Stimulated activated naive CD8-positive, alpha-beta T cell treated with anti-CD3 and anti-CD28 coated beads, Interleukin-15, amount 100 ng/mL, for 72 hours (primary cell): ENCODE results near the gene CMTM4.
"Not testable (repeated sequence)": the region's sequence is repeated elsewhere in the genome, so short reads cannot be mapped to it uniquely, and the experiment has no call there.

ENCODE experiments used
- ATAC-seq: fragments of 150-1000 bp; cut with Tn5 transposase; 2 replicates; pipeline ENCODE4 v1.10.0; 2021; ENCODE audit warnings: mild to moderate bottlenecking, moderate library complexity
- DNase-seq, 2 donors: peaks; one replicate each; pipeline ENCODE4 v3.0.0; 2021 to 2022
- H3K27ac Mint-ChIP-seq, 2 donors: one replicate each; pipeline ENCODE4 v1.8.0; 2022; ENCODE audit warnings: mild to moderate bottlenecking in 2 of 2, mixed read lengths in 2 of 2, moderate library complexity in 2 of 2
- H3K27me3 Mint-ChIP-seq: one replicate; pipeline ENCODE4 v1.8.0; 2022; ENCODE audit warnings: mixed read lengths
- H3K4me1 Mint-ChIP-seq: one replicate; pipeline ENCODE4 v1.8.0; 2022; ENCODE audit warnings: mild to moderate bottlenecking, mixed read lengths
- H3K4me3 Mint-ChIP-seq, 2 donors: one replicate each; pipeline ENCODE4 v1.8.0; 2022; ENCODE audit warnings: mild to moderate bottlenecking in 2 of 2, mixed read lengths in 2 of 2, moderate library complexity in 1 of 2
- H3K9me3 Mint-ChIP-seq, 2 donors: one replicate each; pipeline ENCODE4 v1.8.0; 2022; ENCODE audit warnings: mixed read lengths in 2 of 2

The CMTM4 gene

DNA sequence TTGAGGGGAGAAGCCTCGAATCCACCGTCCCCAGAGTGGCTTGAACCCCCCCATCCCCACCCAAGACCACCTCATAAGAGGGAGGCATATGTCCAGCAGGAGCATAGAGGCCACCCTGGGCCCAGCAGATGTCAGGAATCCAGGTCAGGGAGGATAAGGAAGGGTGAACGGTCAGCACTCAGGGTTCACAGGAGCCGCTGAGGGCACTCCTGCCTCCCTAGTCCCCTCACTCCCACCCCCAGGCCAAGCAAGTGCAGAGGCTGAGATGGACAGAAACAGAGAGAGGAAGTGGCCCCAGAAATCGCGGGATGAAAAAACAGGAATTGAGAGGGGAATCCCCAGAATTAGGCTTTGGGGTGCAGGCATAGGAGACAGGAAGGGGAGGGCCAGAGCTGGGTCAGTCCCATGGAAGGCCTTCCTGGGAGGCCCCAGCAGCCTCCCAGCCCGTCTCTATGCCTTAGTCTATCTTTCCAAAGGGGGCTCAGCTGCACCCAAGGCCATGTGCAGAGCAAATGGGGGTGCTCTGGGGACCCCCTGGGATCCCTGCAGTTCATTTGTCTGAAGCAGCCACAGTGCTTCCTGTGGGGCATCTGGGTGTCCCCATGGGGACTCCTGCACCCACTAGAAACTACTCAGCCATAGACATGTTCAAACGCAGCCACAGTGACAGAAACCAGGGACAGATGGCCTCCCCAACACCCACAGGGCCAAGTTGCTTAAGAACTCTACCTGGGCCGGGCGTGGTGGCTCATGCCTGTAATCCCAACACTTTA is 90.4 kb downstream of the CMTM4 start:
- peaks cover under 1 to 2% of the 10 kb centered on the region in 2 donors for H3K9me3 Mint-ChIP-seq
- H3K4me1 Mint-ChIP-seq = peaks cover 57% of the 10 kb centered on the region
- DNase-seq = peak in 1 of 2 donors; percentile 35
- no peak for ATAC-seq
- H3K27ac Mint-ChIP-seq = peak overlapping the region; percentile 72 to 74
- H3K4me3 Mint-ChIP-seq = peak overlapping the region; percentile 78 to 79
- H3K27me3 Mint-ChIP-seq = no peaks in the 10 kb centered on the region

- H3K27me3 Mint-ChIP-seq = no peaks in the 10 kb centered on the region
- H3K4me1 Mint-ChIP-seq = peaks cover 60% of the 10 kb centered on the region
- peak overlapping the region; percentile 78 to 79 for H3K4me3 Mint-ChIP-seq
- peak overlapping the region; percentile 72 to 74 for H3K27ac Mint-ChIP-seq
- ATAC-seq (peak; percentile 44), DNase-seq (no peak)
- H3K9me3 Mint-ChIP-seq = peaks cover 8 to 10% of the 10 kb centered on the region in 2 donors
Measured at GRCh38 chr16:66605177-66605978, 91.2 kb downstream of the CMTM4 start.

DNA sequence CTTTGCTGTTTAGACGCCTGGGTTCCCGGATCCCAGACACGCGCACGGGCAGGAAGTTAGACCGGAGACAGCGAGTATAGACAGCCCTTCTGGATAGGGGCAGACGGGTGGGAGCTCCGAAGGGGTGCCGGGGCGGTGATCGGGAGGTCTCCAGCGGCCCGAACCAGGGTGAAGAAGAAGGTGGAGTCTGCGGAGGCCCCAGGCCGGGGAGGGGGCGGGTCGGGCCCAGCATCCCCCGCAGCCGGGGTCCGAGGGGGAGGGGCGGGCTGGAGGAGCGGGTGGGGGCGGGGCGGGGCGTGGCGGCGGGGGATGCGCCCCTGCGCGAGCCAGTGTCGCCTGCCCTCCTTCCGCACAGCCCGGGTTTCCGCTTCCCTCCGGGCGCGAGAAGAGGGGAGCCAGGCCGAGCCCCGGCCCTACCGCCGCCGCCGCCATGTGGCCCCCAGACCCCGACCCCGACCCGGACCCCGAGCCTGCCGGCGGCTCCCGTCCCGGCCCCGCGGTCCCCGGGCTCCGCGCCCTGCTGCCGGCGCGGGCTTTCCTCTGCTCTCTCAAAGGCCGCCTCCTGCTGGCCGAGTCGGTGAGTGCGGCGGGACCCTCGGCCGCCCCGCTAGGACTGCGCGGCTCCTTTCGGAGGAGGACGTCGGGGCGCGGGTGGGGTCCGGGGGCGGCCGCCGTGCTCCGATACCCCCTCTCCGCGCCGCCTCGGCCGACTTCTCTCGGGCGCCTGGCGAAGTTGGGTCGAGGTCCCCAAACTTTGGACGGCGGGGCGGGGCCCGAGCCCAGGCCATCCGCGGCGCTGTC is 92.0 kb downstream of the CMTM4 start, which contains the start of gene CMTM3:
Gene CMTM3, plus strand, starts transcription at position 329 of the 801 bp plus-strand sequence. Its CDS starts 102 bp downstream, at position 431.
- Mint-ChIP-seq H3K4me3 (peak within 1 kb of the TSS; percentile 86 to 88), H3K9me3 (peaks cover 8 to 11% of the 10 kb centered on the region in 2 donors), H3K27me3 (no peaks in the 10 kb centered on the region), H3K27ac (peak within 1 kb of the TSS; percentile 88 to 96), H3K4me1 (peaks cover 61% of the 10 kb centered on the region)
- ATAC-seq (peak; percentile 75), DNase-seq (peak; percentile 82 to 88)

GRCh38 chr16:66603537-66604375 is 92.8 kb downstream of the CMTM4 start:
- DNase-seq = peak; percentile 70 to 76
- H3K27ac Mint-ChIP-seq = peak overlapping the region; percentile 88 to 96
- H3K9me3 Mint-ChIP-seq = peaks cover 8 to 11% of the 10 kb centered on the region in 2 donors
- peaks cover 65% of the 10 kb centered on the region for H3K4me1 Mint-ChIP-seq
- peak; percentile 68 for ATAC-seq
- H3K27me3 Mint-ChIP-seq = no peaks in the 10 kb centered on the region
- peak overlapping the region; percentile 86 to 88 for H3K4me3 Mint-ChIP-seq

DNA sequence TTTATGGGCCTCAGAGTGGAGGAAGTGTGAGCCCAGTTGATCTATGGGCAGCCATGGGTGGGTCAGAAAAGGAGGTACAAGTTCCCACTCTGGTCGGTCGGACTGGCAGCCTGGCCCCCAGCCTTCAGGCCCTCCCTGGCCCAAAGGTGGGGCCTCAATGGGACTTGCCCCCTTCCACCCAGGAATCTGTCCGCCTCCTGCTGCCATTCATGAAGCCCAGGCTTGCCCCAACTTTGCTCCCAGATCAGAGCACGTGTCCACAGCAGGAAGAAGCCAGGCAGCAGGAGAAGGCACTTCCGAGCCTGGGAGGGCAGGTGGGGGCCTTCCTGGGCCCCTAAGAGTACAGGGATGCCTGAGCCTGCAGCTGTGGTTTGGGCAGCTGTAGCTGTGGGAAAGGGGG is 95.1 kb downstream of the CMTM4 start:
- ATAC-seq (no peak), DNase-seq (no peak)
- Mint-ChIP-seq H3K27me3 (no peaks in the 10 kb centered on the region), H3K4me1 (peaks cover 65% of the 10 kb centered on the region), H3K4me3 (no peak overlapping the region), H3K9me3 (peaks cover 8 to 11% of the 10 kb centered on the region in 2 donors), H3K27ac (no peak overlapping the region)

DNA sequence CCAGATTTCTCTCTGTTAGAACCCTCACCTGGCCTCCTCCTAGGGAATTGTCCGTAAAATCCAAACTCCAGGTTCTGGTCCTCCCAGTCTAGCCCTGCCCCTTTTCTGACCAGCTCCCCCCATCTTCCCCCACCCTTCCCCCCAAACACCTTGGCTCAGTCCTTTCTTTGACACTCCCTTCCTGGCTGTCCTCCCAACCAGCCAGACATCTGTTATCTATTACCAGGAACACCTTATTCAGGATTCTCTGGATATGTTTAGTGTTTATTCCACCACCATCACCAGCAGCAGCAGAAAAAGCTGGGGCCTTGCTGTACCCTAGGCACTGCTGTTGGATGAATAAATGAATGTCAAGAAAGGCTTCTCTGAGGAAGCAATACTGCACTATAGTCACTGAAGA is 96.1 kb downstream of the CMTM4 start:
- Mint-ChIP-seq H3K9me3 (peaks cover 8 to 11% of the 10 kb centered on the region in 2 donors), H3K4me3 (no peak overlapping the region), H3K4me1 (peaks cover 58% of the 10 kb centered on the region), H3K27ac (no peak overlapping the region), H3K27me3 (no peaks in the 10 kb centered on the region)
- DNase-seq = no peak
- no peak for ATAC-seq

- no peak for DNase-seq
- Mint-ChIP-seq H3K9me3 (peaks cover 8 to 11% of the 10 kb centered on the region in 2 donors), H3K4me1 (peaks cover 58% of the 10 kb centered on the region), H3K27ac (no peak overlapping the region), H3K27me3 (no peaks in the 10 kb centered on the region), H3K4me3 (no peak overlapping the region)
- ATAC-seq = no peak
Measured at GRCh38 chr16:66599726-66600125, 96.8 kb downstream of the CMTM4 start.

GRCh38 chr16:66598111-66598510 is 98.4 kb downstream of the CMTM4 start:
- Mint-ChIP-seq H3K27ac (no peak overlapping the region), H3K9me3 (peaks cover 8 to 11% of the 10 kb centered on the region in 2 donors), H3K4me3 (no peak overlapping the region), H3K27me3 (no peaks in the 10 kb centered on the region), H3K4me1 (peaks cover 48% of the 10 kb centered on the region)
- peak; percentile 75 for ATAC-seq
- DNase-seq = no peak

GRCh38 chr16:66596986-66597848 is 99.3 kb downstream of the CMTM4 start:
- Mint-ChIP-seq H3K4me3 (no peak overlapping the region), H3K27ac (no peak overlapping the region), H3K9me3 (peaks cover 8 to 11% of the 10 kb centered on the region in 2 donors), H3K27me3 (peaks cover 2% of the 10 kb centered on the region), H3K4me1 (peaks cover 42% of the 10 kb centered on the region)
- DNase-seq (no peak), ATAC-seq (peak; percentile 75)

- H3K4me1 Mint-ChIP-seq = peaks cover 42% of the 10 kb centered on the region
- not testable (repeated sequence) for ATAC-seq
Measured at GRCh38 chr16:66596559-66596958, 100.0 kb downstream of the CMTM4 start.

DNA sequence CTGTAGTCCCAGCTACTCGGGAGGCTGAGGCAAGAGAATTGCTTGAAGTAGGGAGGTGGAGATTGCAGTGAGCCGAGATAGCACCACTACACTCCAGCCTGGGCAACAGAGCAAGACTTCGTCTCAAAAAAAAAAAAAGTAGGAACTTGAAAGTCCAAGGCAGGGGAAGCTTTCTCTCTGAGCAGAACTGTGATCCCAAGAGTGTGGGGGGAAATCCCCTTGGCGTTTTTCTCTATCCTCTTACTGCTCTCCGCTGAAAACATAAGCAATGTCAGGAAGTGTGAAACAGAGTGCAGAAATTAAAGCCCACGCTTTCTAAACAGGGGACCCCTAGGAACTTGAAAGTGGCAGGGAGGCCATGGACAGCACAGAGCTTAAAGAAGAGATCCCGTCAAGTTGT is 101.8 kb downstream of the CMTM4 start:
- H3K27me3 Mint-ChIP-seq = peaks cover 8% of the 10 kb centered on the region
- no peak overlapping the region for H3K27ac Mint-ChIP-seq

More at GRCh38 chr16:66596559-66596958, 100.0 kb downstream of the CMTM4 start:
- not testable (repeated sequence) for DNase-seq, H3K4me3 Mint-ChIP-seq, H3K27me3 Mint-ChIP-seq, H3K27ac Mint-ChIP-seq
- peaks cover 8 to 11% of the 10 kb centered on the region in 2 donors for H3K9me3 Mint-ChIP-seq

GRCh38 chr16:66592814-66593213 is 103.7 kb downstream of the CMTM4 start:
- peaks cover 47% of the 10 kb centered on the region for H3K4me1 Mint-ChIP-seq
- no peak for ATAC-seq
- DNase-seq = no peak
- no peak overlapping the region for H3K27ac Mint-ChIP-seq
- peaks cover 8% of the 10 kb centered on the region for H3K27me3 Mint-ChIP-seq
- no peaks in the 10 kb centered on the region for H3K9me3 Mint-ChIP-seq
- H3K4me3 Mint-ChIP-seq = no peak overlapping the region

More for the DNA sequence above, 101.8 kb downstream of the CMTM4 start:
- peaks cover 45% of the 10 kb centered on the region for H3K4me1 Mint-ChIP-seq
- no peak for DNase-seq
- no peaks in the 10 kb centered on the region for H3K9me3 Mint-ChIP-seq
- H3K4me3 Mint-ChIP-seq = no peak overlapping the region
- ATAC-seq = no peak

- no peak for DNase-seq
- Mint-ChIP-seq H3K27ac (no peak overlapping the region), H3K9me3 (no peaks in the 10 kb centered on the region), H3K4me3 (no peak overlapping the region), H3K4me1 (peaks cover 47% of the 10 kb centered on the region), H3K27me3 (peaks cover 8% of the 10 kb centered on the region)
- ATAC-seq = no peak
Measured at GRCh38 chr16:66592241-66592640, 104.3 kb downstream of the CMTM4 start.

- Mint-ChIP-seq H3K27me3 (peaks cover 8% of the 10 kb centered on the region), H3K9me3 (no peaks in the 10 kb centered on the region)
Measured at GRCh38 chr16:66591018-66591417, 105.5 kb downstream of the CMTM4 start.

More at GRCh38 chr16:66591018-66591417, 105.5 kb downstream of the CMTM4 start:
- H3K4me3 Mint-ChIP-seq = no peak overlapping the region
- H3K4me1 Mint-ChIP-seq = peaks cover 47% of the 10 kb centered on the region
- DNase-seq (no peak), ATAC-seq (no peak)
- H3K27ac Mint-ChIP-seq = no peak overlapping the region
